T47D (cell line): ENCODE results near the gene PCDHGB4.

Experiments used
- DNase-seq, 2 experiments: peaks; one replicate each; pipeline versions ENCODE4 v3.0.0 to v3.0.0-alpha.2; 2011 to 2012; ENCODE audit warnings: low read depth in 1 of 2, low spot score in 1 of 2
- JUND ChIP-seq: IDR thresholded peaks from 2 replicates; pipeline ENCODE4 v1.6.1; 2012; ENCODE audit warnings: low read depth
- in situ Hi-C: cut with HindIII; loops from 2 replicates; pipeline ENCODE4 v1.10.0; 2016; ENCODE audit warnings: low sequenced_read_pairs, low pct_unique_long_range_greater_than_20kb

PCDHGB4 gene

DNA sequence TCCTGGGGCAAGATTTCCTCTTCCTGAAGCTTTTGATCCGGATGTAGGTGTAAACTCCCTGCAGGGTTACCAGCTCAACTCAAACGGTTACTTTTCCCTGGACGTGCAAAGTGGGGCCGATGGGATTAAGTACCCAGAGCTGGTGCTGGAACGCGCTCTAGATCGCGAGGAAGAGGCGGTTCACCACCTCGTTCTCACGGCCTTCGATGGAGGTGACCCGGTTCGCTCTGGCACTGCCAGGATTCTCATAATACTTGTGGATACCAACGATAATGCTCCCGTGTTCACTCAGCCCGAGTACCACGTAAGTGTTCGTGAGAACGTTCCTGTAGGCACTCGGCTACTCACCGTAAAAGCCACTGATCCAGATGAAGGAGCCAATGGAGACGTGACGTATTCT, 31.9 kb upstream of the PCDHGB4 start:
- DNase-seq: no peak
- in situ Hi-C loops: no loop called here
- no peak for TF ChIP-seq JUND

DNA sequence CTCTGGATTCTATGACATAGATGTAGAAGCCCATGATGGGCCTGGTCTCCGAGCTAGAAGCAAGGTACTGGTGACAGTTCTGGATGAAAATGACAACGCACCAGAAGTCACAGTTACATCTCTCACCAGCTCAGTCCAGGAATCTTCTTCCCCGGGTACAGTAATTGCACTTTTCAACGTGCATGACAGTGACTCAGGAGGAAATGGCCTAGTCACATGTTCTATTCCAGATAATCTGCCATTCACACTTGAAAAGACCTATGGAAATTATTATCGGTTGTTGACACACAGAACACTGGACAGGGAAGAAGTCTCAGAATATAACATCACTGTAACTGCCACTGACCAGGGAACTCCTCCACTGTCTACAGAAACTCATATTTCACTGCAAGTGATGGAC, 31.4 kb upstream of the PCDHGB4 start:
- DNase-seq: no peak
- in situ Hi-C loops: no loop called here
- no peak for TF ChIP-seq JUND

DNA sequence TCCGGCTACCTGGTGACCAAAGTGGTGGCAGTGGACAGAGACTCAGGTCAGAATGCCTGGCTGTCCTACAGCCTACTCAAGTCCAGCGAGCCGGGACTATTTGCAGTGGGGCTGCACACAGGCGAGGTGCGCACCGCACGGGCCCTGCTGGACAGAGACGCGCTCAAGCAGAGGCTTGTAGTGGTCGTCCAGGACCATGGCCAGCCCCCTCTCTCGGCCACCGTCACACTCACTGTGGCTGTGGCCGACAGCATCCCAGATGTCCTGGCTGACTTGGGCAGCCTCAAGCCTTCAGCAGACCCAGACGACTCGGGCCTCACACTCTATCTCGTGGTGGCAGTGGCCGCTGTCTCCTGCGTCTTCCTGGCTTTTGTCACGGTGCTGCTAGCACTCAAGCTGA, 30.5 kb upstream of the PCDHGB4 start:
- no peak for TF ChIP-seq JUND
- no peak for DNase-seq
- in situ Hi-C loops: no loop called here

DNA sequence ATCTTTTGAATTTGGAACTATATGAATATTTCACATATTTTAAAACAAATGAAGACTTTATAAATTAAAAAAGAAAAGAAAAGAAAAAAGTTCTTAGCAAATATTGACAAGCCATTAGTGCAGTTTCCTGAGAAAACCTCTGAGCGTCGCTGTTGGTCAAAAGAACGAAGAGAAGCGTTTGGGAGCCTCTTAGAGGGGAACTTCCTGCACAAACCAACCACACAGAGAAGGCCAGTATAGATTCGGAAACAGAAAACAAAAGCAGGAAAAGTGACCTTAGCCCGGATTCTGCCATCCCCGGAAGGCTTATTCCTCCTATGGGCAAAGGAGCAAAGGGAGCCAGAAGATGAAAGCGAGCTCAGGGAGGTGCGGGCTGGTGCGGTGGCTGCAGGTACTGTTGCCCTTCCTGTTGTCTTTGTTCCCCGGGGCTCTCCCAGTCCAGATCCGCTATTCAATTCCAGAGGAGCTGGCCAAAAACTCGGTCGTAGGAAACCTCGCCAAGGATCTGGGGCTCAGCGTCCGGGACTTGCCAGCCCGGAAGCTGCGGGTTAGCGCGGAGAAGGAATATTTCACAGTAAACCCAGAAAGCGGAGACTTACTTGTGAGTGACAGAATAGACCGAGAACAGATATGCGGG, 27.6 kb upstream of the PCDHGB4 start, which contains the start of gene PCDHGB2:
Gene PCDHGB2 (plus strand): TSS at position 205 of the 637 bp plus-strand sequence. CDS start 142 bp downstream, at position 347.
- no peak for TF ChIP-seq JUND
- DNase-seq: peak; percentile 81
- in situ Hi-C loops: no loop called here

DNA sequence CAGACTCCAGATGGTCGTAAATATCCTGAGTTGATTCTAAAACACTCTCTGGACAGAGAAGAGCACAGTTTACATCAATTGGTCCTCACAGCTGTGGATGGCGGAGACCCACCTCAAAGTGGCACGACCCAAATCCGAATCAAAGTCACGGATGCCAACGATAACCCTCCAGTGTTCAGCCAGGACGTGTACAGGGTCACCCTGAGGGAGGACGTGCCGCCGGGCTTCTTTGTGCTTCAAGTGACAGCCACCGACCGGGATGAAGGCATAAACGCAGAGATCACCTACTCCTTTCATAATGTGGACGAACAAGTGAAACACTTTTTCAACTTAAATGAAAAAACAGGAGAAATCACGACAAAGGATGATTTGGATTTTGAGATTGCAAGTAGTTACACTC, 26.8 kb upstream of the PCDHGB4 start:
- in situ Hi-C loops: no loop called here
- no peak for DNase-seq
- no peak for TF ChIP-seq JUND

DNA sequence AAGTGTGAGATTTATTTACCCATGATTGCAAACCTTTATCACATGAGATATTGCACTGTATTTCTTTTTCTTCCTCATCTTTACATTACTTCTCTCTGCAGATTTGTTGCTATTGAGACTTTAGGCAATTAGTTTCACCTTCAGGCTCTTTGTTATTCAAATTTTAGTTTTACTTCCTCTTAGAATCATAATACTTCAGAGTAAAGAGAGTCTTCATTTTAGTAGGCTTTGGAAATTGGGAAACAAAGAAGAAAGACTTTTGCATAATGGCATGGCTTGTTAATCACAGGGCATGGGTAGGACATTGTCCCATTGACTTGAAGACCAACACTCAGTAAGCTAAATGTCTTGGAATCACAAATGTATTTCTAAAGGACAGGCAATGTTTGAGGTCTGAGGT, 24.8 kb upstream of the PCDHGB4 start:
- in situ Hi-C loops: no loop called here
- no peak for DNase-seq
- TF ChIP-seq JUND: no peak

DNA sequence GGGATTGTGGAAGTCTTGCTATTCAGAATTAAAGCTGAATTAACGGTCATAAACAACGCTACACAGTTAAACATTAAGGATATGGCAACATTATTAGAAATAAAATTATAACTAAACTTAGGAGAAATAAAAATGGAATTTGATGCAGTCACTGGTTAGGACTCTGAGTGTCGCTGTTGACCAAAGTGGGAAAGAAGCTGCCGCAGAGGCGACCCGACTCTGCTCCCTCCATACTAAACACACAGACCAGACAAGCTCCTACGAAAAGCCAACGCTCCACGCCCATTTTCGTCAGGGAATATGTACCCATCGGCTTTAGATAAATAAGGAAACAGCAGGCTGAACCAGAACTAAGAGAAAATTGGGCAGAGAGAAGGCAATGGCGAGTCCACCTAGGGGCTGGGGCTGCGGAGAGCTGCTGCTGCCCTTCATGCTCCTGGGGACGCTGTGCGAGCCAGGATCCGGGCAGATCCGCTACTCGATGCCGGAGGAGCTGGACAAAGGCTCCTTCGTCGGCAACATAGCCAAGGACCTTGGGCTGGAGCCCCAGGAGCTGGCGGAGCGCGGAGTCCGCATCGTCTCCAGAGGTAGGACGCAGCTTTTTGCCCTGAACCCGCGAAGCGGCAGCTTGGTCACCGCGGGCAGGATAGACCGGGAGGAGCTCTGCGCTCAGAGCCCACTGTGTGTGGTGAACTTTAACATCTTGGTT, 23.4 kb upstream of the PCDHGB4 start, which contains the start of gene PCDHGA5:
Gene PCDHGA5 (plus strand): TSS at position 211 of the 709 bp plus-strand sequence. CDS start 169 bp downstream, at position 380.
- in situ Hi-C loops: no loop called here
- no peak for TF ChIP-seq JUND
- DNase-seq: peak in 1 of 2 experiments; percentile 50

DNA sequence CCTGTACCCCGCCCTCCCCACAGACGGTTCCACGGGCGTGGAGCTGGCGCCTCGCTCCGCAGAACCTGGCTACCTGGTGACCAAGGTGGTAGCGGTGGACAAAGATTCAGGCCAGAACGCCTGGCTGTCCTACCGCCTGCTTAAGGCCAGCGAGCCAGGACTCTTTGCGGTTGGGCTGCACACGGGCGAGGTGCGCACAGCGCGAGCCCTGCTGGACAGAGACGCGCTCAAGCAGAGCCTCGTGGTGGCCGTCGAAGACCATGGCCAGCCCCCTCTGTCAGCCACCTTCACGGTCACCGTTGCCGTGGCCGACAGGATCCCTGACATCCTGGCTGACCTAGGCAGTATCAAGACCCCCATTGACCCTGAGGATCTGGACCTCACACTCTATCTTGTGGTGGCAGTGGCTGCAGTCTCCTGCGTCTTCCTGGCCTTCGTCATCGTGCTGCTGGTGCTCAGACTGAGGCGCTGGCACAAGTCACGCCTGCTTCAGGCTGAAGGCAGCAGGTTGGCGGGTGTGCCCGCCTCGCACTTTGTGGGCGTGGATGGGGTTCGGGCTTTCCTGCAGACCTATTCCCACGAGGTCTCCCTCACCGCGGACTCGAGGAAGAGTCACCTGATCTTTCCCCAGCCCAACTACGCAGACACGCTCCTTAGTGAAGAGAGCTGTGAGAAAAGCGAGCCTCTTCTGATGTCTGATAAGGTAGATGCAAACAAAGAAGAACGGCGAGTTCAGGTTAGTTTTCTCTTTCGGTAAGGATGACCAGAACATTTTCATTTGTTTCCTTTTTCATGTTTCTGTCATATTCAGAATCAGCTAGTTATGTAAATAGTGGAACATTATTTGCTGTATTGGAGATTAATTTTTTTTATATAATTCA, 21.2 kb upstream of the PCDHGB4 start:
- in situ Hi-C loops: no loop called here
- TF ChIP-seq JUND: no peak
- peak in 1 of 2 experiments; percentile 32 for DNase-seq

DNA sequence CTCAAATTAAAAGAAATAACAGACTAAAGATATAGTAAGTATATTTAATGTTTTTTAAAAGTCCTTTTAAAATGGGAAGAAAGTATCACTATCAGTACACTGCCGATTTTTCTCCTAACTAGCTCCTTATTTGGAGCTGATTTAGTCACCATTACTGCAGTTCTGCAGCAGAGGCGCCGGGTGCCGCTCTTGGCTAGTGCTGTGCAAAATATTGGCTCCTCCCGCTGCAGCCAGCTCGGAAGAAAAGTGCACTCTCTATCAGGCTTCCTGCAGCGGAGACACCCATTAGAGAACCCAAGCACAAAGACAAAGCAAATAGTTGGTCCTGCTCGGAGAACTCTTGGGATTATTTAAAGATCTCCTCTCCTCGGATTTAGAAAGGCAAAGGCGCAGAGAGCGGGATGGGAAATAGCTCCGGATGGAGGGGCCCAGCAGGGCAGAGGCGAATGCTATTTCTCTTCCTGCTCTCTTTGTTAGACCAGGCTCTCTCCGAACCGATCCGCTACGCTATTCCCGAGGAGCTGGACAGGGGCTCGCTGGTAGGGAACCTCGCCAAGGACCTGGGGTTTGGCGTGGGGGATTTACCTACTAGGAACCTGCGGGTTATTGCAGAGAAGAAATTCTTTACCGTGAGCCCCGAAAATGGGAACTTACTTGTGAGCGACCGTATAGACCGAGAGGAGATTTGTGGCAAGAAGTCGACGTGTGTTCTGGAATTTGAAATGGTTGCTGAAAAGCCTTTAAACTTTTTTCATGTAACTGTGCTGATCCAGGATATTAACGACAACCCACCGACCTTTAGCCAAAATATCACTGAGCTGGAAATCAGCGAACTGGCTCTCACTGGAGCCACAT, 17.3 kb upstream of the PCDHGB4 start, which contains the start of gene PCDHGB3:
Gene PCDHGB3 (plus strand): TSS at position 249 of the 855 bp plus-strand sequence. CDS start 153 bp downstream, at position 402.
- in situ Hi-C loops: no loop called here
- TF ChIP-seq JUND: no peak
- no peak for DNase-seq

DNA sequence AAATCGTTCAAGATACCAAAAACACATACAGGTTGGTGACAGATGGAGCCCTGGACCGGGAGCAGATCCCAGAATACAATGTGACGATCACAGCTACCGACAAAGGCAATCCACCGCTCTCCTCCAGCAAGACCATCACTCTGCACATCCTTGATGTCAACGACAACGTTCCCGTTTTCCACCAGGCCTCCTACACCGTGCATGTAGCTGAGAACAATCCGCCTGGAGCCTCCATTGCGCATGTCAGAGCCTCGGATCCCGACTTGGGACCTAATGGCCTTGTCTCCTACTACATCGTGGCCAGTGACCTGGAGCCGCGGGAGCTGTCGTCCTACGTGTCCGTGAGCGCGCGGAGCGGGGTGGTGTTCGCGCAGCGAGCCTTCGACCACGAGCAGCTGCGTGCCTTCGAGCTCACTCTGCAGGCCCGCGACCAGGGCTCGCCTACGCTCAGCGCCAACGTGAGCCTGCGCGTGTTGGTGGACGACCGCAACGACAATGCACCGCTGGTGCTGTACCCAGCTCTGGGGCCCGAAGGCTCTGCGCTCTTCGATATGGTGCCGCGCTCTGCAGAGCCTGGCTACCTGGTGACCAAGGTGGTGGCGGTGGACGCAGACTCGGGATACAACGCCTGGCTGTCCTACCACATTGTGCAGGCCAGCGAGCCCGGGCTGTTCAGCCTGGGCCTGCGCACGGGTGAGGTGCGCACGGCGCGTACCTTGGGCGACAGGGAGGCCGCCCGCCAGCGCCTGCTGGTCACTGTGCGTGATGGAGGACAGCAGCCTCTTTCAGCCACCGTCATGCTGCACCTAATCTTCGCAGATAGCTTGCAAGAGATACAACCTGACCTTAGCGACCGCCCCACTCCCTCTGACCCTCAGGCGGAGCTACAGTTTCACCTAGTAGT, 15.7 kb upstream of the PCDHGB4 start:
- no peak for TF ChIP-seq JUND
- in situ Hi-C loops: no loop called here
- no peak for DNase-seq

DNA sequence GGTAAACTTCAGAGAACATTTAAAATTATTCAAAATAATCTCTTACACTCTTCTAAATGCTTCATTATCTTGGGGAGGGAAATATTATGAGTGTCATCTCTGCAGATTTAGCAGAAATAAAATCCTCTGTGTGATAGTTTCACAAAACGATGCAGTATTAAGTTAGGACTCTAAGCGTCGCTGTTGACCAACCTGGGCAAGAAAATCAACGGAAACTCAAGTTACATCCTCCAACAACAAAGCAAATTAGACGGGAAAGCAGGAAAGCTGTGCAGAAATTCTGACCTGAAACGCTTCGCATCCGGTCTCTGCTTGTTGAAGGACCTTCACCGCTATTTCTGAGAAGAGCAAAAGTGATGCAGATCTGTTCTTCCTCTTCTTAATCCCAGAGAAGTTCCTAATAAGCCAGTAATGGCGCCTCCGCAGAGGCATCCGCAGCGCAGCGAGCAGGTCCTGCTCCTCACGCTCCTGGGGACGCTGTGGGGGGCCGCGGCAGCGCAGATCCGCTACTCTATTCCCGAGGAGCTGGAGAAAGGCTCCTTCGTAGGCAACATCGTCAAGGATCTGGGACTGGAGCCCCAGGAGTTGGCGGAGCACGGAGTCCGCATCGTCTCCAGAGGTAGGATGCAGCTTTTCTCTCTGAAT, 13.7 kb upstream of the PCDHGB4 start, which contains the start of gene PCDHGA6:
Gene PCDHGA6 (plus strand): TSS at position 219 of the 645 bp plus-strand sequence. CDS start 193 bp downstream, at position 412.
- in situ Hi-C loops: no loop called here
- DNase-seq: peak; percentile 55 to 70

More for the DNA sequence above, 13.7 kb upstream of the PCDHGB4 start, which contains the start of gene PCDHGA6:
- TF ChIP-seq JUND: no peak
